A673 (cell line): ENCODE measurements around the gene RNF13. TPM values are rescaled to one million over a fixed set of nuclear protein-coding genes. Genes with fewer than 3 reads are reported as not detected.
"Not testable (repeated sequence)": the region's sequence is repeated elsewhere in the genome, so short reads cannot be mapped to it uniquely, and the experiment has no call there.

Source experiments
- BruUV-seq: library from RNA; stranded (reverse); fragments of 400-500 nt; replicated peaks from 2 replicates; lab custom pipeline; 2021; lab: Mats Ljungman, UMichigan
- CTCF ChIA-PET: fragments of 300-600 bp; sonication (Branson Sonifier 250); formaldehyde crosslinking; loops from one replicate; lab custom pipeline; 2022; ENCODE audit warnings: antibody characterized with exemption; lab: Charles Lee
- POLR2A ChIA-PET: fragments of 300-600 bp; sonication (Branson Sonifier 250); formaldehyde crosslinking; loops from one replicate; lab custom pipeline; 2022; ENCODE audit warnings: antibody characterized with exemption; ENCODE audit not compliant: low non-redundant PET; lab: Charles Lee
- DNase-seq: peaks from one replicate; pipeline ENCODE4 v3.0.0-alpha.2; 2015; ENCODE audit warnings: low spot score
- H3K27ac ChIP-seq: fragments of 200-600 bp; sonication (generic); 2 replicates; pipeline ENCODE4 v1.5.1; 2016; ENCODE audit warnings: mixed run types, low read depth, mild to moderate bottlenecking, mixed read lengths, antibody characterized with exemption, low read length; ENCODE audit not compliant: poor library complexity, severe bottlenecking
- H3K27me3 ChIP-seq: fragments of 200-600 bp; sonication (generic); replicated peaks from 2 replicates; pipeline ENCODE4 v1.6.1; 2017; ENCODE audit warnings: mixed run types, low read depth, mild to moderate bottlenecking, mixed read lengths, antibody characterized with exemption, low read length; ENCODE audit not compliant: insufficient read depth, poor library complexity
- H3K36me3 ChIP-seq: fragments of 200-600 bp; sonication (generic); 2 replicates; pipeline ENCODE4 v1.6.1; 2016; ENCODE audit warnings: mixed run types, mild to moderate bottlenecking, mixed read lengths, antibody characterized with exemption, low read length; ENCODE audit not compliant: insufficient read depth, poor library complexity, severe bottlenecking
- H3K4me1 ChIP-seq: fragments of 200-600 bp; sonication (generic); 2 replicates; pipeline ENCODE4 v1.6.1; 2017; ENCODE audit warnings: mixed run types, mild to moderate bottlenecking, mixed read lengths, antibody characterized with exemption, low read length; ENCODE audit not compliant: insufficient read depth, poor library complexity, severe bottlenecking
- H3K4me3 ChIP-seq: fragments of 200-600 bp; sonication (generic); 2 replicates; pipeline ENCODE4 v1.5.1; 2016; ENCODE audit warnings: low read depth, mixed run types, mild to moderate bottlenecking, mixed read lengths, low read length; ENCODE audit not compliant: poor library complexity, severe bottlenecking
- H3K9me3 ChIP-seq: fragments of 200-600 bp; sonication (generic); 2 replicates; pipeline ENCODE4 v1.6.1; 2016; ENCODE audit warnings: mixed run types, low read depth, mild to moderate bottlenecking, mixed read lengths, antibody characterized with exemption, low read length; ENCODE audit not compliant: poor library complexity, severe bottlenecking
- EZH2 ChIP-seq: fragments of 200-600 bp; sonication (generic); IDR thresholded peaks from 2 replicates; pipeline ENCODE4 v1.6.1; 2017; ENCODE audit warnings: borderline replicate concordance, low read depth, mild to moderate bottlenecking, mixed read lengths, antibody characterized with exemption, low read length; ENCODE audit not compliant: poor library complexity, severe bottlenecking
- intact Hi-C: fragments of 100-400 bp; cut with micrococcal nuclease; formaldehyde crosslinking; loops from one replicate; pipeline ENCODE4 v1.10.0; 2022; ENCODE audit not compliant: unreplicated experiment
- total RNA-seq: library from RNA; stranded (reverse); gene quantifications from 2 replicates; pipeline ENCODE4 v1.2.3, GENCODE V29; 2021
- TF ChIP-seq, protein P1 (sequence below): fragments of 300-800, 200-600 bp; sonication (generic); conservative IDR thresholded peaks from 2 replicates; pipeline ENCODE4 v1.5.1; 2017; ENCODE audit warnings: low read depth, mild to moderate bottlenecking, antibody characterized with exemption, low read length, moderate library complexity, mixed read lengths

RNF13 gene
- total RNA-seq, 1 experiment from 2014 or later, result 21.7 TPM

DNA sequence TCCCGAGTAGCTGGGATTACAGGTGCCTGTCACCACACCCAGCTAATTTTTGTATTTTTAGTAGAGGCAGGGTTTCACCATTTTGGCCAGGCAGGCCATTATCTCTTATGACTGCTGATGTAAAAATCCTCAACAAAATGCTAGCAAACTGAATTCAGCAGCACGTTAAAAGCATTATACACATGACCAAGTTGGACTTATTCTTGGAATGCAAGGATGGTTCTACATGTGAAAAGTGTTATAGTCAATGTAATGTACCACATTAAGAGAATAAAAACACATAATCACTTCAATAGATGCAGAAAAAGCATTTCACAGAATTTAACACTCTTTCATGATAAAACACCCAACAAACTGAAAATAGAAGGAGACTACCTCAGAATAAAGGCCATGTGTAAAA is 20.2 kb downstream of the RNF13 start:
- Histone ChIP-seq H3K4me3 (no peak overlapping the region), H3K27ac (no peak overlapping the region), H3K36me3 (no peaks in the 10 kb centered on the region), H3K4me1 (no peaks in the 10 kb centered on the region), H3K9me3 (peaks cover 53% of the 10 kb centered on the region), H3K27me3 (no peaks in the 10 kb centered on the region)
- ChIA-PET POLR2A (no interaction called here), CTCF (no interaction called here)
- no peak for DNase-seq
- no TSS peak for BruUV-seq
- TF ChIP-seq EZH2, result no peak
- TF ChIP-seq, protein P1, sequence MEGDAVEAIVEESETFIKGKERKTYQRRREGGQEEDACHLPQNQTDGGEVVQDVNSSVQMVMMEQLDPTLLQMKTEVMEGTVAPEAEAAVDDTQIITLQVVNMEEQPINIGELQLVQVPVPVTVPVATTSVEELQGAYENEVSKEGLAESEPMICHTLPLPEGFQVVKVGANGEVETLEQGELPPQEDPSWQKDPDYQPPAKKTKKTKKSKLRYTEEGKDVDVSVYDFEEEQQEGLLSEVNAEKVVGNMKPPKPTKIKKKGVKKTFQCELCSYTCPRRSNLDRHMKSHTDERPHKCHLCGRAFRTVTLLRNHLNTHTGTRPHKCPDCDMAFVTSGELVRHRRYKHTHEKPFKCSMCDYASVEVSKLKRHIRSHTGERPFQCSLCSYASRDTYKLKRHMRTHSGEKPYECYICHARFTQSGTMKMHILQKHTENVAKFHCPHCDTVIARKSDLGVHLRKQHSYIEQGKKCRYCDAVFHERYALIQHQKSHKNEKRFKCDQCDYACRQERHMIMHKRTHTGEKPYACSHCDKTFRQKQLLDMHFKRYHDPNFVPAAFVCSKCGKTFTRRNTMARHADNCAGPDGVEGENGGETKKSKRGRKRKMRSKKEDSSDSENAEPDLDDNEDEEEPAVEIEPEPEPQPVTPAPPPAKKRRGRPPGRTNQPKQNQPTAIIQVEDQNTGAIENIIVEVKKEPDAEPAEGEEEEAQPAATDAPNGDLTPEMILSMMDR, result no peak
- intact Hi-C loops, result no loop called here

GRCh38 chr3:149838491-149838890 is 25.5 kb downstream of the RNF13 start:
- H3K27me3 ChIP-seq, H3K27ac ChIP-seq, H3K36me3 ChIP-seq, H3K4me3 ChIP-seq, POLR2A ChIA-PET, DNase-seq, H3K4me1 ChIP-seq, intact Hi-C loops, BruUV-seq, CTCF ChIA-PET: not testable (repeated sequence)
- peaks cover 24% of the 10 kb centered on the region for H3K9me3 ChIP-seq

- H3K27ac ChIP-seq, DNase-seq, BruUV-seq, H3K27me3 ChIP-seq, CTCF ChIA-PET, intact Hi-C loops, POLR2A ChIA-PET, H3K4me3 ChIP-seq, H3K4me1 ChIP-seq, H3K36me3 ChIP-seq: not testable (repeated sequence)
- peaks cover 17% of the 10 kb centered on the region for H3K9me3 ChIP-seq
Observed at GRCh38 chr3:149839469-149839868, 26.5 kb downstream of the RNF13 start.

- no peak for TF ChIP-seq EZH2
- TF ChIP-seq, protein P1, result no peak
- H3K36me3 ChIP-seq, result no peaks in the 10 kb centered on the region
- no TSS peak for BruUV-seq
- H3K27me3 ChIP-seq, result no peaks in the 10 kb centered on the region
- no peaks in the 10 kb centered on the region for H3K4me1 ChIP-seq
- ChIA-PET POLR2A (no interaction called here), CTCF (no interaction called here)
- H3K9me3 ChIP-seq, result peaks cover 13% of the 10 kb centered on the region
- intact Hi-C loops, result no loop called here
- no peak overlapping the region for H3K27ac ChIP-seq
- no peak overlapping the region for H3K4me3 ChIP-seq
- DNase-seq, result no peak
Observed at GRCh38 chr3:149839896-149840295, 26.9 kb downstream of the RNF13 start.
